GM19239 (cell line): Measurements from ENCODE around the gene SLCO2A1.

Experiments
- DNase-seq: peaks from one replicate; pipeline ENCODE4 v3.0.0; 2011; ENCODE audit warnings: low spot score; ENCODE audit not compliant: insufficient read length
- FAIRE-seq: peaks from 2 replicates; lab custom pipeline; 2011; peaks lifted over from hg19 to GRCh38; lab: Jason Lieb, UNC

Gene SLCO2A1

DNA sequence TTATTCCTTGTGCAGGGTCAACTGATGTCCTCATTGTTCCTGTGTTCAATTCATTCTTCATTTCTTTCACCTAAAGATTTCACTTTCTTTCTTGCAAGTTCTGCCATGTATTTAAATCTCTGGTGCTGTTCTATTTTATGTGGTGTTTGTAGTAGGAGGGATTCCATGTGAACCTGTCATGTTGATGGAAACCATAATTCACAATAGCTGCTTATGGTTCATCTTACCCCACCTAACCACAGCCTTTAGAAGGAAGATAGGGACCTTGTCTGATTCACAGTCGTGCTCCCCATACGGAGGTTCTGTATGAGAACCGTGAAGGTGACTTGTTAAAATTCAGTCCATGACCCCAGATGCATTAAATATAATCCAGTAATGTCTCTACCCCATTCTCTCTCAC lies 21.9 kb downstream of the SLCO2A1 start:
- no peak for FAIRE-seq
- DNase-seq = no peak

DNA sequence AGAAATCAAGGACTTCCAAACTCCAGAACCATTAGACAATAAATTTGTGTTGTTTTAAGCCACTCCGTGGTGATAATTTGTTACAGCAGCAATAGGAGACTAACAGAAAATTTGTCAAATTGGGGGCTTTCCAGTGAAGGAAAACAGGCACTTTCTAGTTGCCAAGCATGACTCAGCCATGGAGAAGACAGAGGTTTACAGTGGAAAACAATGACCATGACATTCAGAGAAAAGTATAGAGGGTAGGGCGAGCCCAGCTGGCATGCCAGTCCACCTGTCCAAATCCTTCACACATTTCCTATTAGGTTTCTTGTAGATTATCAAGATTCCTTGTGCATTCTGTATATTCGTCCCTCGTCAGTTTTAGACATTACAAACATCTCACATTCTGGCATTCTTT lies 24.9 kb downstream of the SLCO2A1 start:
- FAIRE-seq (no peak), DNase-seq (no peak)

DNA sequence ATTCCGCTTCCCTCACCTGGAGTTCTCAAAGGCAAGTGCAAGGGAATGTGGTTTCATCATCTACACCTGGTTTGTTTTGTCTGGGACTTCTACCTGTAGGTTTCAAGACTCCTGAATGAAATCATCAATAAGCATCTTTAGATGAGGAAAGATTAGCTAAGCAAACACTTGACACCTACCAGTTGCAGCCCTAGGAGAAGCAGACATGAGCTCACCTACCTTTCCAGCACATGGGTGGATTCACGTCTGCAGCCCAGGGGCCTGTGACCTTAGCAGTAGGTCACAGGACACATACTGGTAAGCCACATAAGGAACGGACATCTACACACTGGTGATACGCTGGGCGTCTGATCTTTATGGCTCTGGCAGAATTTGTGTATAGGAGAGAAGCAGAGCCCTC lies 26.7 kb downstream of the SLCO2A1 start:
- DNase-seq (no peak), FAIRE-seq (no peak)

DNA sequence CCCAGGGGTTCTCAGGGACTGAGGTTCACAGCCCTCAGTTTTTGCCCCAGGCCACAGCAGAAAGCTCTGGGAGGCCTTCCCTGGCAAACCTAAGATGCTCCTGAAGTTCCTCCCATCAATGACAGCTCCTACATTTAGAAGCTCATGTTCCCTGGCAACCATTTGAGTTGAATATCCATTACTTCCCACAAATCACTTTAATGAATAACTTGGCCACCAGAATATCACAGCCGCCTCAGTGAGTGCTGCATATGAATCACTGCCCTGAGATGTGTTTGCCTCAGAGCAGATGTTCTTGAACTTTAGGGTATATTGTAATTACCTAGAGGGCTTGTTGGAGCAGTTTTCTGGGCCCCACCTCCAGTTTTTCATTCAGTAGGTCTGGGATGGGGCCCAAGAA lies 27.4 kb downstream of the SLCO2A1 start:
- FAIRE-seq (no peak), DNase-seq (no peak)

DNA sequence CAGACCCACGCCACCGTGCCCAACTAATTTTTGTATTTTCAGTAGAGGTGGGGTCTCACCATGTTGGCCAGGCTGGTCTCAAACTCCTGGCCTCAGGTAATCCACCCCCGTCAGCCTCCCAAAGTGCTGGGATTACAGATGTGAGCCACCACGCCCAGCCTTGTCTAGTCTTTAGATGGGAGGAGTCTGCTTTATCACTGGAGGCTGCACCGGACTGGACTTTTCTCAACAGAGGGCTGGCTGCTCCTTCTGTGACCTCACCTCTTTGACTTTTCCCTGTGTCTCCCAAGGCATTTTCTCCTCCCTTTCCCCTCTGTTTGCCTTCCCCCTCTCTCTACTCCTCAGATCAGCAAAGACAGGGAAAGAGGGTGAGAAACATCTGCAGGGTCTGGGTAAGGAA lies 28.5 kb downstream of the SLCO2A1 start:
- FAIRE-seq = no peak
- no peak for DNase-seq

DNA sequence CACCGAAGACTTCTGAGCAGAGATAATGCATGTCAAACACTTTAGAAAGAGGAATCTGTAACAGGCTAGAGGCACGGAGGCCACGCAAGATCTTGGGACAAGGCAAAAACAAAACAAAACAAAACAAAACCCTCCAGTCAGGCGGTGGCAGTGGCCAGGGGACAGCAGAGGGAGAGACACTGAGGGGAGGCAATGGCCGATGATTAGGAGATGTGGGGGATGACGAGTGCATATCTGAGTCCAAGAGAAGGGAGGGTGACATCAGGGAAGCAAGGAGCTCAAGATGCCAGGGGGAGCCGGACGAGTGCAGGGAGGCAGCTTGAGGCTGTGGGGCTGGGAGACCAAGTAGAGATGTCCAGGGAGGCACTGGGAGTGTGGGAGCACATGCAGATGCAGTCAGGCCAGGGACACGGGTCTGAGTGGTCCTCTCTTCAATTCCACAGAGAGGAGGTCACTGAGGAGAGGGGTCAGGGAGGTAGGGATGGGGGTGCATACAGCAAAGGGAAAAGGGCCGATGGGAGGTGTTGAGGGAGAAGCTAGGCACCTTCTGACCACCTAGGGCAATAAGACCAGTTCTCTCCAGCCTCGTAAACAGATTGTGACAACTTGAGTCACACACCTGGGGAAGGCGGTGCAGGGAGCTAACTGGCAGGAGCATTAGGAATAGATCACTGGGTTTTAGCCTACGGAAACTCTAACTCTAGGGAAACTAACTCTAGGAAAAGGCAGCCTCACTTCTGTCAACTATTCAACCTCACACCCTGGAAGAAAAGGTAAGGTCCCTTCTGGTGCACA lies 29.6 kb downstream of the SLCO2A1 start:
- no peak for DNase-seq

DNA sequence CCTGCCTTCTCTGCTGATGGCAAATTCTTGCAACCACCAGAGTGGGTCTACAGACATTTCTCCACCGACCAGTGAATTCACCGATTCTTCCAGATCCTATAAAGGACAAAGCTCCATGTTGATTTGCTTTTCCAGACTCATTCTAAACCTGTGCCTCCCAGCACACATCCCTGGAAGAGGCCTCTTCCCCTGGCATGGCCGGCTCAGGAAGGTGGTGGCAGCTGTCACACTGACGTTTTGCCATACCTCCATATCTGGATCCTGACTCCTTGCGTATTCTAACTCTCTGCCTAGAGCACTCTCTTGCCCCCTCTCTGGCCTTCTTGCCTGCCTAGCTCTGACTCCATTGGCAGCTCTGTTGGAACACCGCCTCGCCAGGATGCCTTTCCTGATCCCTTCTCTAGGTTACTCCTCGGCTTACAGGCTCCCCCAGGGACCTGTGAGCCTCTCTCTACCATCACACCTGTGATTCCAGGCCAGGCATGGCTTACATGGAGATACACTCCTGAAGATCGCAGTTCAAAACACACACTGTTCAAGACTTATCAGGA lies 31.0 kb downstream of the SLCO2A1 start:
- DNase-seq (no peak), FAIRE-seq (no peak)

More for the DNA sequence above, 29.6 kb downstream of the SLCO2A1 start:
- FAIRE-seq = no peak

DNA sequence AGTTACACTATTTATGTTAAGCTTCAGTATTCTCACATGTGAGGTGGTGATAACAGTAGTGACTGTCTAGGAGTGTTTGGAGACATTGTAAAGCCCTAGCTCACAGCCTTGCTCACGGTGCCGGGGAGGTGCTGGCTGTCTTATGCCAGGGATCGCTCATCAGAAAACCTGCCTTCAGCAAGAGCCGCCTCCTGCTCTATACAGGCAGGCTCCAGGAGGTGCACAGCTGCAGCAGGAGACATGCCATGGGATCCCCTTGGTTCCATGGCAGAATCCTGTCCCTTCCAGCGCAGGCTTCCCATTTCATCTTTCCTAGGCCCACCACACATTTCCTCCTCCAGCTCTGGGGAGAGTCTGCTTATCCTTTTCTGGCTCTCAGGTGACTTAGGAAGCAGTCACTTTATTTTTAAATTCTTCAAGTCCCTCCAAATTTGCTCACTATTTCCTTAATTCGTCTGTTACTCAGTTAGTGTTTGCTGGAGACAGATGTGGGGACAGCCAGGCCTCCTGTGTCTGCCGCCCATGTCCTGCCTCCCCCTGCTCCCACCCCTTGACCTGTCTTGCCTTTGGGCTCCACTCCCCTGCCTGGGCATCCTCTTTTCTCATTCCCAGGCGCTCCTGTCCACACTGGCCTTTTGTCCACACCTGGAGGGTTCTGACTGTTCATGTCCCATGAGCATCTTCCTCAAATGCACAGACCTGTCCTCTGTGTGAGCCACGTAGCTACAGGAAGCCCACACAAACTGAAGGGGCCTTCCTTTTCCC lies 31.7 kb downstream of the SLCO2A1 start:
- DNase-seq (no peak), FAIRE-seq (no peak)

DNA sequence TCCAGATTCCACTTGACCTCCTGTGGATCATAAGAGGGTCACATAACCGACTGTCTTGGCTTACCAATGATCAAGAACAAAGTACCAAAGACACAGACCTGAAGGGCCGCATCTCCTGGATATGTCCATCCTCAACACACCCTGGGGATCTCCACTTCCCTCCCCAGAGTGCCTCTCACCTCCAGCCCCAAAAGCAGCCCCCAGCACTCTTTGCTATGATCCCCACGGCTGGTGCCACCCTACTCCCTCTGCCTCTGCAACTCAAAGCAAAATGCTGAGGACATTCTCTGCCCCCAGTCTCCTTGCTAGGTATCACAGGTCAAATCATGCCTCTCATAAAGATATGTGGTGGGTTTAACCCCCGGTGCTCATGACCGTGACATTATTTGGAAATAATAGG lies 32.7 kb downstream of the SLCO2A1 start:
- FAIRE-seq = no peak

DNA sequence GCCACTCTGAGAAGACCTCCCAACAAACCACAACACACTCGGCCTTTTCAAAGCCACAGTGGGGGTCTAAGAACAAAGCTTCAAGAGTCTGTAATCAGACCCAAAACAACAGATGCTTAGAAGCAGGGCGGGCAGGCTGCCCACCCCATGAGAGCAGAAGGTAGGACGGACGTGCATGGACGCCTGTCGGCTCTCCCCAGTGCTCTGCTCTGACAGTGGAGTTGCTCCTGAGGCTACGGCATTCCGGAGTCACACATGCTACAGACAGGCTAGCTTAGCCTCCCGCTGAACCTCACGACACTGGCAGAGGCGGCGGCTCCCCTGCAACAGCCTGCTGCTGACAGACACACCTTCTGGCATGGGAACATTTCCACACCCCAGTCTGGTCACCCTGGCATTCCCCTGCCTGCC lies 33.5 kb downstream of the SLCO2A1 start:
- DNase-seq (no peak), FAIRE-seq (no peak)

More for the DNA sequence above, 32.7 kb downstream of the SLCO2A1 start:
- no peak for DNase-seq

DNA sequence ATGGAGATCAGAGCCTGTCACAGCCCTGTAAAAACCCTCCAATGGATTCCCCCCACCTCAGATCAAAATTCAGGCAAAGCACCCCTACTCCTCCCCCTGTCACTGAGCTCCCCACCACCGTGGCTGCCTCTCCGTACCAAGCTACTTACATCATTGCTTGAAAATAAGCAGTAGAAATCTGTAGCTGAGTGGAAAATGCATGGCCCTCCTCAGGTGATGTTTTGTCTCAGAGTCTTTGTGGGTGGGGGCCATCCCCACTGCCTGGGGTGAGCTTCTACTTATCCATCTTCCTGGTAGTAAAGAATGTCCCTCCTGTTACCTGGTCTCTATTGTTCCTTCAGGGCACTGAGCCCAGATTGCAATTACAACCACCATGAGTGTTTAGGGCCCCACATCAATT lies 34.5 kb downstream of the SLCO2A1 start:
- DNase-seq = no peak
- FAIRE-seq = no peak

DNA sequence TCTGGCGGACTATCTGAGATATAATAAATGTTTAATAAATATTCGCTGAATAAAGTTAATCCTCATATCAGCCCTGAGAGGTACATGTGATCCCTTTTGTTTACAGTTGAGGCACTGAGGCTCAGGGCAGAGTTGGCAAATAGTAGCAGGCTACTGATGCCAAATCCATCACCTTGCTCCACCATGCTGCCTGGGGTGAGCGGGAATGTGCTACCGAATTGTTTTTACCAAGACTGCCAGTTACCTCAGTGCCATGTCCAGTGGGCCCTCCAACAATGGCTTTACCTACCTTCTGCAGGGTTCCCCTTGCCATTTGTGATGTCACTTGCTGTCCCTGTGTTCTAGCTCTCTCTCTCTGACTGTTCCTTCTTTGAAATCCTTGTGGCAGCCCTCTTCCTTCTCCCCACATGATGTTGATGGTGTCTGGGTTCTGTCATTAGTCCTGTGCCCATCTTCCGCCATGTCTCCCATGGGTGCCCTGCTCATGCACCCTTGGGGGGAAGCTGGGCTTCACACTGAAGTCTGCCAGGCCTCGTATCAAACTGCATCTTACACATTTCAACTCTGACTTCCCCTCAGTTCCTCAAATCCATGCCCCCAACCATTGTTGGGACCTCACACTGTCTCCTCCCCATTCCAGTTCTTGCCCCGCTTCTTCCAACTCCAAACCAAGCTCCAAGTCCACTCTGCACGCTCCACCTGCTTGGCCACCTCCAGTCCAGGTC lies 35.4 kb downstream of the SLCO2A1 start:
- FAIRE-seq = no peak
- DNase-seq = no peak

DNA sequence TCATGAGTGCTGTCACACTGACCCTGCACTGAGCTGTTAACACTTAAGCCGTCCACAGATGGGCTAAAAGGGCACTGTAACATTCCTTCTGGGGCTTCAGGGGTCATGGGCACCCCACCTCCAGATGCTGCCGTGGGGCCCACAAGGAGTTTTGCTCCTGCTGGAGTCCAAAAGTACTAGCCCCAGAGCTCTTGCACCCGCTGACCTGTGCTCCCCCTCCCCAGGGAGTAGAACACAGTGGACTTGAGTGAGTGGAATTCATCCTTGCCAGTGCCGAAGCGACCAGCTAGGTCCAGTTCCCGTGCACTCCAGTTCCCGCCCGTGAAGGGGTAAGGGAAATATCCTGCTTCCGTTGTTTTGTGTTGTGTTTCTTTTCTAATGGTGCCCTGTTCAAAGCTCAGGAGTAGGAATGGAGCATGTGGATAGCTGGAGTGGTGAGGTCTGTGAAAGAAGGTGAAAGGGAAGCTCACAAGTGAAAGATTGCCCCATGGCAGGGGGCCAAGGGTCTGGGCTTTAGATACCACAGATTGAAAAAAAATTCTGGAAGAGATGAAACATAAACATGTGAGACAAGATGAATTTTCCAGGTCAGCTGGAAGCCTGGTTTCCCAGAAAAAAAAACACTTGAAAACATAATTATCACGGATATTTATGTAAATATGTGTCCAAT lies 36.6 kb downstream of the SLCO2A1 start:
- FAIRE-seq = no peak
- DNase-seq = no peak

DNA sequence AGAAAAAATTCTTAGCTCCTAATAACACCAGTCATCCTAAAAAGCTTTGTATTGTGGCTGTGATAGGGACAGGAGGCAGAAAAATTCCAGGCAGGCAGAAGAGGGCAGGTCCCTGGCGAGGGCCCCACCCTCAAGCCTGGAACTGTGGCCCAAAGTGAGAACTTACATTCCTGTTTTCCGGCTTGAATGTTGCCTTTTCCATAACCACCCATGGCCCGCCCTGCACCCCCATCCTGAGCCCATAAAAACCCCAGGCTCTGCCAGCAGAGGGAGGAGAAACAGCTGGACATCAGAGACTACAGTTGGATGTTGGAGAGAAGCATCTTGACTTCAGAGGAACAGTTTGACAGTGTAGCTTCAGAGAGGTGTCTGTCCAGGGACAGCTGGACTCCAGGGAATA lies 37.3 kb downstream of the SLCO2A1 start:
- no peak for DNase-seq
- no peak for FAIRE-seq

DNA sequence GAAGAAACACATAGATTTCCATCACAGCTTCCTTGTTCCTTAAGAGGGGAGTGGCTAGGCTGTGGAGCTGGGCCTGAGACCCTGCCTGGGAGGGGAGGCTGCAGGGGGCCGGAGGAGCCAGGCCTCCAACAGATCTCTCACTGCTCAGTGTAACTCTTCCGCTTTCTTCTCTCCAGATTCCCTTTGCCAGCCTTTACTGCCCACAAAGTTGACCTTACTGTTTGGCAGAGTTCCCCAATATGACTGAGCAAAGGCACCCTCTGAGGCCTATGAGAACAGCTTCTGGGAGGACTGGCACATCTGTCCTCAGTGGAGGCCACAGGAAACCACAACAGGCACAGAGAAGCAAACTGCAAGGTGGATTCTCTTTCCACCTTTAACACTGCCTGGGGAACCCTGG lies 38.1 kb downstream of the SLCO2A1 start:
- peak; percentile 64 for FAIRE-seq
- peak; percentile 13 for DNase-seq

DNA sequence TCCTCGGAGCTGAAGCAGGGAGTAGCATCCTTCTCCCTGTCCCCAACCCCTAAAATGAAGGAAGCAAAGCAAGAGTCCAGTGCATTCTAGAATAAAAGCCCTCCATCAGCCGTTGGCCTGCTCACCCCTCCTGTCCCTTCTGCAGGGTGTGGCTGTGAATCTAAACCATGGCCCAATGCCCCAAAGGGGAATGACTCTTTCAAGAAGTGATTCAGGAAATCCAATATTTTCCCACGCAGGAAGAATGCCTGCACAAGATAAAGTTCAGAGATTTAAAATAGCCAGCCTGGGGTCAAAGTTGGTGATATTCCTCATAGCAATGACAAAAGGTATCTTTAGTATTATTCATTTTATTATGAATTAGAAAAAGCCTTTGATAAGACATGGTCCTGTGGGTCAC lies 38.5 kb downstream of the SLCO2A1 start:
- no peak for FAIRE-seq
- no peak for DNase-seq

DNA sequence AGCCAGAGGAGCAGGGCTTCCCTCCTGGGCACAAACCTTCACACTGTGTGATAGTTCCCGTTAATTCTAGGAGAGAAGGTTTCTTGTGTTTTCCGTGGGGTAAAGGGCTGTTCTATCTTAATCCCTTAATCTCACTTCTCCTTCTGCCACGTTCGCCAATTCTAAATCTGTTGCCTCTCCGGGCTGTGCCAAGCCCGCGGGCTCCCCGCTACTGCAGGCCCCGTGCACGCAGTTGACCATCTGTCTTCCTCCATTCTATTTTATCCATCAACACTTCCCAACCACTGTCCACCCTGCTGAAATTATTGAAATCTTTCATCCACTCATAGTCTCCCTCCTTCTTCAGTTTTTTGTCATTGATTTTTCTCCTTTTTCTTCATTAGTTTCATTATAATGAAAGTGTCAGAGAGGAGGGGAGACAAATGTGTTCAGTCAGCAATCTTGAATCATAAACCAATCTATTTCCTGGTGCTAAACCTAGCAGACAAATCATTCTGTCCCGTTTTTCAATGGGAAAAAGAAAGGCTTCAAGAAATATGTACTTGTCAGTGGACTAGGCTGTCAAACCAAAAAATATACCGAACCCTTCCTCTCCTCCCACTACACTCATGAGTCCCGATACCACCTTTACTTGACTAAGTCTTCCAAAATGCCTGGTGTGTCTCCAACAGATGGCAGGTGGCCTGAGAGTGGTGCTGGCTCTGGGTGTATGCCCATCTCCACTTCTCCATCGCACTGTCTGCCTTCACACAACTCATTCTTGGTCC lies 39.6 kb downstream of the SLCO2A1 start:
- FAIRE-seq = no peak
- no peak for DNase-seq

DNA sequence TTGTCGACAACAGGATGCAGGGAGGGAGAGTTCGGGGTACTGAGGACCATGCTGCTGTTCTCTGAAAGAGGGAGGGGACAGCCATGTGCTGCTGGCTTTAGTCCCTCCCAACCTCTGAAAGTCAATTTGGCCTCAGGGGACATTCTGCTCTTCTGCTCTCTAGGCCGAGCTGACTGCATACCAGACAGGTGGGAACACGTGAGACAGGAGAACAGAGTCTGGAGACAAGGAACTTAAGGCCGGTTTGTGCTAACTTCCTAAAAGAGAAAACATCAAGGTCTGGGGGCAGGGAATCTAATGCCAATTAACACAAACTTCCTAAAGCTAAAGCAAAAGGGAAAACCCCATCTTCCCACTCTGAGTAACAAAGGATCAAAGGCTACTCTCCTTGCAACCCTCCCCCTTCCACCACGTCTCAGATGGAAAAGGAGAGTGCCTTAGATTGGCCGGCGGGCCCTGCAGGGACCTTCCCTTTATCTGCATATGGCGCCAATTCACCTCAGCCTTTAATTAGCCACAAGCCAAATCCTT lies 41.0 kb downstream of the SLCO2A1 start:
- FAIRE-seq = no peak
- no peak for DNase-seq

DNA sequence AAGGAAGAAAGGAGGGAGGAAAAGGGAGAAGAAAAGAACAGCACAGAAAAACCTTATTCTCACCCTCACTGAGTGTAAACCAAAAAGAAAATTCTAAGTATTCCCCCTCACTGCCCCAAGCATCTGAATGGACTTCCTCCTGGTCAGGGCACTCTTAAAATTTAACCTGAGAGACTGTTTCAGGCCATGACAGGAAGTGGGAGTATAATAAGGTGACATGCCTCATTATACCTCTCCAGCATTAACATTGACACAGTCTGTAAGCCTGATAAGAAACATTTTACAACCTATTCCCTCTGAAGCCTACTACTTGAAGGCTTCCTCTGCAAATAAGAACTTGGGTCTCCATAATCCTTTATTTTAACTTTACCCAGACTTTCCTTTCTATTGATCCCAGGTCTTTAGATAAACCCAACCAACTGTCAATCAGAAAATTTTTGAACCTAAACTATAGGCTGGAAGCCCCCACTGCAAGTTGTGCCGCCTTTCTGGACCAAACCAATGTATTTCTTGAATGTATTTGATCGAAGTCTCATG lies 41.7 kb downstream of the SLCO2A1 start:
- FAIRE-seq = peak; percentile 86

More for the DNA sequence above, 41.7 kb downstream of the SLCO2A1 start:
- DNase-seq = no peak
